DMS 273 treated with DMSO at 0.1 percent for 48 hours (cell line): ENCODE measurements around the gene ARMC3.
A peak's percentile ranks its signal among the peaks of the same experiment; 100 is the strongest.
"Not testable (repeated sequence)": the region's sequence is repeated elsewhere in the genome, so short reads cannot be mapped to it uniquely, and the experiment has no call there.

ENCODE experiments used
- DNase-seq: peaks from one replicate; lab custom pipeline; 2025; lab: John Stamatoyannopoulos, UW

Gene ARMC3

GRCh38 chr10:23047201-23048050 is 119.6 kb downstream of the ARMC3 start:
- no peak for DNase-seq

GRCh38 chr10:23048191-23048590 is 120.3 kb downstream of the ARMC3 start:
- DNase-seq, result no peak

GRCh38 chr10:23051278-23051677 is 123.4 kb downstream of the ARMC3 start:
- DNase-seq, result no peak

- DNase-seq, result no peak
Observed at GRCh38 chr10:23051855-23052331, 124.0 kb downstream of the ARMC3 start.

GRCh38 chr10:23053036-23053435 is 125.2 kb downstream of the ARMC3 start:
- DNase-seq, result no peak

- no peak for DNase-seq
Observed at GRCh38 chr10:23055424-23056185, 127.8 kb downstream of the ARMC3 start.

- DNase-seq, result no peak
Observed at GRCh38 chr10:23056186-23056579, 128.3 kb downstream of the ARMC3 start.

- no peak for DNase-seq
Observed at GRCh38 chr10:23058366-23058765, 130.5 kb downstream of the ARMC3 start.

GRCh38 chr10:23060918-23061317 is 133.1 kb downstream of the ARMC3 start:
- DNase-seq, result no peak

- DNase-seq, result no peak
Observed at GRCh38 chr10:23063045-23063972, 135.5 kb downstream of the ARMC3 start.

GRCh38 chr10:23063973-23064812 is 136.3 kb downstream of the ARMC3 start:
- no peak for DNase-seq

- not testable (repeated sequence) for DNase-seq
Observed at GRCh38 chr10:23064813-23065114, 136.9 kb downstream of the ARMC3 start.

- DNase-seq, result no peak
Observed at GRCh38 chr10:23065181-23065948, 137.5 kb downstream of the ARMC3 start.

GRCh38 chr10:23067337-23067736 is 139.5 kb downstream of the ARMC3 start:
- DNase-seq, result no peak

- peak; percentile 32 for DNase-seq
Observed at GRCh38 chr10:23067939-23068775, 140.3 kb downstream of the ARMC3 start.

GRCh38 chr10:23069019-23069815 is 141.4 kb downstream of the ARMC3 start:
- no peak for DNase-seq

GRCh38 chr10:23070092-23070912 is 142.4 kb downstream of the ARMC3 start:
- not testable (repeated sequence) for DNase-seq

- no peak for DNase-seq
Observed at GRCh38 chr10:23070913-23071218, 143.0 kb downstream of the ARMC3 start.
